Neuronal stem cell (in vitro differentiated cells): Measurements from ENCODE around the gene SAP30BP.

Source experiments
- DNase-seq: peaks from one replicate; pipeline ENCODE4 v3.0.0-alpha.2; 2013; ENCODE audit warnings: low spot score
- H2AFZ ChIP-seq: one replicate; pipeline ENCODE4 v1.6.1; 2013; ENCODE audit warnings: mild to moderate bottlenecking, low read length, inconsistent platforms
- H2AK5ac ChIP-seq: 2 replicates; pipeline ENCODE4 v1.6.1; 2013; ENCODE audit warnings: low read depth, mild to moderate bottlenecking, inconsistent platforms, low read length, moderate library complexity, mixed read lengths
- H2BK120ac ChIP-seq: 2 replicates; pipeline ENCODE4 v1.6.1; 2013; ENCODE audit warnings: low read depth, mild to moderate bottlenecking, inconsistent platforms, low read length, moderate library complexity, mixed read lengths
- H2BK12ac ChIP-seq: one replicate; pipeline ENCODE4 v1.6.1; 2013; ENCODE audit warnings: low read length, inconsistent platforms
- H2BK15ac ChIP-seq: 2 replicates; pipeline ENCODE4 v1.6.1; 2013; ENCODE audit warnings: mild to moderate bottlenecking, low read length, inconsistent platforms, mixed read lengths
- H2BK5ac ChIP-seq: one replicate; pipeline ENCODE4 v1.6.1; 2013; ENCODE audit warnings: inconsistent platforms, mild to moderate bottlenecking, low read length, moderate library complexity
- H3K14ac ChIP-seq: one replicate; pipeline ENCODE4 v1.6.1; 2013; ENCODE audit warnings: low read length, inconsistent platforms
- H3K18ac ChIP-seq: 2 replicates; pipeline ENCODE4 v1.6.1; 2013; ENCODE audit warnings: low read length, inconsistent platforms
- H3K23ac ChIP-seq: 2 replicates; pipeline ENCODE4 v1.6.1; 2013; ENCODE audit warnings: low read depth, mild to moderate bottlenecking, mixed read lengths, low read length, inconsistent platforms; ENCODE audit not compliant: poor library complexity
- H3K27ac ChIP-seq: replicated peaks from 3 replicates; pipeline ENCODE4 v1.5.1; 2013; ENCODE audit warnings: low read length, inconsistent platforms
- H3K27me3 ChIP-seq, 3 experiments: 2 replicates each; pipeline ENCODE4 v1.6.1; 2013; ENCODE audit warnings: low read length in 3 of 3, mild to moderate bottlenecking in 2 of 3, inconsistent platforms in 1 of 3, low read depth in 1 of 3, mixed read lengths in 1 of 3, moderate library complexity in 1 of 3; ENCODE audit not compliant: control insufficient read depth in 3 of 3, insufficient read depth in 3 of 3
- H3K36me3 ChIP-seq, 2 donors: replicated peaks in 1 of 2; 2 replicates each; pipeline ENCODE4 v1.6.1; 2013; ENCODE audit warnings: low read length in 2 of 2; ENCODE audit not compliant: control insufficient read depth in 2 of 2, insufficient read depth in 2 of 2
- H3K4ac ChIP-seq: 2 replicates; pipeline ENCODE4 v1.6.1; 2013; ENCODE audit warnings: inconsistent platforms, mild to moderate bottlenecking, low read length, moderate library complexity
- H3K4me1 ChIP-seq, 2 donors: 1 replicate in 1 of 2; 2 replicates in 1 of 2; pipeline ENCODE4 v1.6.1; 2013; ENCODE audit warnings: low read length in 2 of 2, low read depth in 1 of 2; ENCODE audit not compliant: control insufficient read depth in 2 of 2, insufficient read depth in 1 of 2
- H3K4me2 ChIP-seq: one replicate; pipeline ENCODE4 v1.6.1; 2013; ENCODE audit warnings: mild to moderate bottlenecking, low read length, inconsistent platforms; ENCODE audit not compliant: insufficient read depth, poor library complexity, severe bottlenecking
- H3K4me3 ChIP-seq, 2 donors: 2 replicates each; pipeline ENCODE4 v1.5.1; 2013; ENCODE audit warnings: low read length in 2 of 2, mild to moderate bottlenecking in 2 of 2, inconsistent platforms in 1 of 2, moderate library complexity in 1 of 2
- H3K79me1 ChIP-seq: one replicate; pipeline ENCODE4 v1.6.1; 2013; ENCODE audit warnings: low read depth, mild to moderate bottlenecking, inconsistent platforms, low read length, moderate library complexity
- H3K9ac ChIP-seq: one replicate; pipeline ENCODE4 v1.6.1; 2013; ENCODE audit warnings: mild to moderate bottlenecking, low read depth, low read length, inconsistent platforms; ENCODE audit not compliant: poor library complexity
- H3K9me3 ChIP-seq, 2 donors: replicated peaks in 1 of 2; 2 replicates each; pipeline versions ENCODE3 to v1.6.1; 2013; ENCODE audit warnings: low read length in 2 of 2, mild to moderate bottlenecking in 2 of 2, inconsistent platforms in 1 of 2, low read depth in 1 of 2, mixed read lengths in 1 of 2, moderate library complexity in 1 of 2; ENCODE audit not compliant: control insufficient read depth in 2 of 2, insufficient read depth in 1 of 2
- H4K8ac ChIP-seq: one replicate; pipeline ENCODE4 v1.6.1; 2013; ENCODE audit warnings: low read depth, mild to moderate bottlenecking, inconsistent platforms, low read length, moderate library complexity
- H4K91ac ChIP-seq: one replicate; pipeline ENCODE4 v1.6.1; 2013; ENCODE audit warnings: low read length, low read depth, mild to moderate bottlenecking, inconsistent platforms; ENCODE audit not compliant: poor library complexity
- WGBS, 2 donors: extraction: QIAGEN DNeasy Blood & Tissue Kit; methylation state at CpG; one replicate each; pipeline ENCODE4 v1.1.7; 2013; ENCODE audit warnings: missing lambda C conversion rate in 2 of 2, mixed read lengths in 1 of 2; ENCODE audit not compliant: insufficient read length in 2 of 2, insufficient replicate concordance in 1 of 2; ENCODE audit errors: extremely low coverage in 2 of 2; 5-methylcytosine and 5-hydroxymethylcytosine counted together

SAP30BP gene

GRCh38 chr17:75730065-75730464 lies 62.9 kb downstream of the SAP30BP start:
- Histone ChIP-seq H3K9ac (no peak overlapping the region), H3K4ac (peak overlapping the region; percentile 66), H3K4me2 (no peak overlapping the region), H2AFZ (no peak overlapping the region), H3K18ac (peak overlapping the region; percentile 38), H2BK5ac (no peak overlapping the region), H3K4me3 (no peak overlapping the region), H3K27me3 (peaks cover 0 to 18% (median 0%) of the 10 kb centered on the region in 3 experiments), H2BK12ac (no peak overlapping the region), H2AK5ac (peak overlapping the region; percentile 63), H2BK15ac (no peak overlapping the region), H4K8ac (no peak overlapping the region), H3K4me1 (peaks cover 0 to 4% of the 10 kb centered on the region in 2 donors), H3K14ac (peak overlapping the region; percentile 71), H3K79me1 (no peaks in the 10 kb centered on the region), H3K9me3 (no peaks in the 10 kb centered on the region), H3K36me3 (no peaks in the 10 kb centered on the region), H2BK120ac (peak overlapping the region; percentile 72), H4K91ac (peak overlapping the region; percentile 85), H3K23ac (peak overlapping the region; percentile 73), H3K27ac (no peak overlapping the region)
- no peak for DNase-seq
- no CpG with 5 or more reads among the region's 24 CpGs for WGBS, 2 donors

- H3K4me3 ChIP-seq = no peak overlapping the region
- no peak overlapping the region for H2AK5ac ChIP-seq
- H3K4me2 ChIP-seq = no peak overlapping the region
- no peak for DNase-seq
- no peak overlapping the region for H2BK5ac ChIP-seq
- no peak overlapping the region for H3K9ac ChIP-seq
- H3K18ac ChIP-seq = no peak overlapping the region
- no peak overlapping the region for H4K91ac ChIP-seq
- peaks cover 0 to 8% (median 0%) of the 10 kb centered on the region in 3 experiments for H3K27me3 ChIP-seq
- H4K8ac ChIP-seq = no peak overlapping the region
- H3K79me1 ChIP-seq = no peaks in the 10 kb centered on the region
- no peak overlapping the region for H3K27ac ChIP-seq
- H3K9me3 ChIP-seq = no peaks in the 10 kb centered on the region
- no peaks in the 10 kb centered on the region for H3K36me3 ChIP-seq
- no peak overlapping the region for H3K14ac ChIP-seq
- H3K4ac ChIP-seq = no peak overlapping the region
- H2BK15ac ChIP-seq = no peak overlapping the region
- peaks cover 0 to 4% of the 10 kb centered on the region in 2 donors for H3K4me1 ChIP-seq
- H2BK120ac ChIP-seq = no peak overlapping the region
- H3K23ac ChIP-seq = peak overlapping the region; percentile 45
- no peak overlapping the region for H2BK12ac ChIP-seq
- WGBS, 2 donors = no CpG with 5 or more reads among the region's 26 CpGs
- H2AFZ ChIP-seq = no peak overlapping the region
Measured at GRCh38 chr17:75731086-75731715, 64.1 kb downstream of the SAP30BP start.

GRCh38 chr17:75731716-75732498 lies 64.8 kb downstream of the SAP30BP start:
- H3K14ac ChIP-seq = no peak overlapping the region
- H2BK120ac ChIP-seq = no peak overlapping the region
- peak overlapping the region in 1 of 2 donors; percentile 9 for H3K4me3 ChIP-seq
- H3K4ac ChIP-seq = no peak overlapping the region
- no peaks in the 10 kb centered on the region for H3K79me1 ChIP-seq
- H3K27me3 ChIP-seq = peaks cover 0 to 8% (median 0%) of the 10 kb centered on the region in 3 experiments
- H4K91ac ChIP-seq = no peak overlapping the region
- H3K27ac ChIP-seq = no peak overlapping the region
- no CpG with 5 or more reads among the region's 31 CpGs for WGBS, 2 donors
- no peak overlapping the region for H2BK15ac ChIP-seq
- no peak for DNase-seq
- H2AFZ ChIP-seq = no peak overlapping the region
- no peaks in the 10 kb centered on the region for H3K9me3 ChIP-seq
- no peak overlapping the region for H3K18ac ChIP-seq
- no peak overlapping the region for H3K4me2 ChIP-seq
- no peak overlapping the region for H4K8ac ChIP-seq
- no peak overlapping the region for H2BK12ac ChIP-seq
- peak overlapping the region; percentile 61 for H2AK5ac ChIP-seq
- H3K23ac ChIP-seq = peak overlapping the region; percentile 45
- H3K36me3 ChIP-seq = no peaks in the 10 kb centered on the region
- H3K4me1 ChIP-seq = peaks cover 0 to 4% of the 10 kb centered on the region in 2 donors
- no peak overlapping the region for H3K9ac ChIP-seq
- no peak overlapping the region for H2BK5ac ChIP-seq

- Histone ChIP-seq H2BK12ac (no peak overlapping the region), H3K27ac (no peak overlapping the region), H3K18ac (peak overlapping the region; percentile 57), H3K14ac (no peak overlapping the region), H3K36me3 (no peaks in the 10 kb centered on the region), H2AK5ac (peak overlapping the region; percentile 28), H3K4me2 (no peak overlapping the region), H3K4me3 (no peak overlapping the region), H3K4ac (no peak overlapping the region), H2BK120ac (peak overlapping the region; percentile 47), H3K9me3 (no peaks in the 10 kb centered on the region), H3K23ac (no peak overlapping the region), H3K27me3 (peaks cover 0 to 3% (median 0%) of the 10 kb centered on the region in 3 experiments), H3K79me1 (peaks cover 2% of the 10 kb centered on the region), H4K8ac (no peak overlapping the region), H4K91ac (no peak overlapping the region), H2BK15ac (peak overlapping the region; percentile 49), H2AFZ (no peak overlapping the region), H3K4me1 (peaks cover 0 to 9% of the 10 kb centered on the region in 2 donors), H3K9ac (peak overlapping the region; percentile 30), H2BK5ac (no peak overlapping the region)
- DNase-seq = no peak
- WGBS, 2 donors = no CpG with 5 or more reads among the region's 18 CpGs
Measured at GRCh38 chr17:75733471-75733870, 66.3 kb downstream of the SAP30BP start.
